Liver (tissue), 9 donors: Measurements from ENCODE around the gene MINDY1. TPM values are rescaled to one million over a fixed set of nuclear protein-coding genes. Genes with fewer than 3 reads are reported as not detected.

ENCODE experiments used
- DNase-seq: peaks from one replicate; pipeline ENCODE4 v3.0.0-alpha.2; 2017; ENCODE audit warnings: low spot score
- H3K27ac ChIP-seq, 2 donors: one replicate each; pipeline ENCODE4 v1.7.0; 2013; ENCODE audit warnings: inconsistent platforms in 2 of 2, low read length in 2 of 2, control low read depth in 1 of 2, low read depth in 1 of 2, mild to moderate bottlenecking in 1 of 2
- H3K27me3 ChIP-seq, 4 donors: one replicate each; pipeline versions ENCODE4 v1.6.1 to v1.7.0; 2013; ENCODE audit warnings: low read length in 3 of 4, inconsistent platforms in 1 of 4, mild to moderate bottlenecking in 1 of 4, moderate library complexity in 1 of 4; ENCODE audit not compliant: control insufficient read depth in 4 of 4, insufficient read depth in 4 of 4
- H3K36me3 ChIP-seq, 4 donors: one replicate each; pipeline versions ENCODE4 v1.6.1 to v1.7.0; 2013; ENCODE audit warnings: low read length in 3 of 4, mild to moderate bottlenecking in 3 of 4, low read depth in 1 of 4, moderate library complexity in 1 of 4; ENCODE audit not compliant: control insufficient read depth in 4 of 4, insufficient read depth in 3 of 4
- H3K4me1 ChIP-seq, 4 donors: one replicate each; pipeline versions ENCODE4 v1.6.1 to v1.7.0; 2013; ENCODE audit warnings: low read length in 3 of 4, mild to moderate bottlenecking in 3 of 4, moderate library complexity in 1 of 4; ENCODE audit not compliant: control insufficient read depth in 4 of 4, insufficient read depth in 4 of 4
- H3K4me3 ChIP-seq, 3 donors: one replicate each; pipeline versions ENCODE4 v1.6.1 to v1.7.0; 2013; ENCODE audit warnings: low read length in 3 of 3, control low read depth in 1 of 3, low read depth in 1 of 3, mild to moderate bottlenecking in 1 of 3
- H3K9ac ChIP-seq, 2 donors: one replicate each; pipeline ENCODE4 v1.7.0; 2013; ENCODE audit warnings: low read length in 2 of 2, mild to moderate bottlenecking in 2 of 2, moderate library complexity in 2 of 2, control low read depth in 1 of 2, low read depth in 1 of 2
- H3K9me3 ChIP-seq, 4 donors: one replicate each; pipeline versions ENCODE4 v1.6.1 to v1.7.0; 2013; ENCODE audit warnings: low read length in 3 of 4; ENCODE audit not compliant: control insufficient read depth in 4 of 4
- ATF3 ChIP-seq: IDR thresholded peaks from 2 replicates; pipeline ENCODE4 v1.6.1; 2016; ENCODE audit warnings: antibody characterized with exemption
- FOXA1 ChIP-seq: IDR thresholded peaks from 2 replicates; pipeline ENCODE4 v1.6.1; 2016; ENCODE audit warnings: antibody characterized with exemption
- FOXA2 ChIP-seq: IDR thresholded peaks from 2 replicates; pipeline ENCODE4 v1.6.1; 2016; ENCODE audit warnings: antibody characterized with exemption
- GABPA ChIP-seq, 2 donors: IDR thresholded peaks in 1 of 2; conservative IDR thresholded peaks in 1 of 2; 2 replicates each; pipeline ENCODE4 v1.6.1; 2016; ENCODE audit warnings: antibody characterized with exemption in 2 of 2, mild to moderate bottlenecking in 1 of 2, moderate library complexity in 1 of 2
- HNF4A ChIP-seq, 2 donors: conservative IDR thresholded peaks; 2 replicates each; pipeline ENCODE4 v1.6.1; 2016; ENCODE audit warnings: antibody characterized with exemption in 2 of 2, mild to moderate bottlenecking in 2 of 2
- HNF4G ChIP-seq: IDR thresholded peaks from 2 replicates; pipeline ENCODE4 v1.6.1; 2016; ENCODE audit warnings: antibody characterized with exemption
- NR2F2 ChIP-seq: IDR thresholded peaks from 2 replicates; pipeline ENCODE4 v1.6.1; 2016; ENCODE audit warnings: antibody characterized with exemption
- RAD21 ChIP-seq, 2 donors: IDR thresholded peaks; 2 replicates each; pipeline ENCODE4 v1.6.1; 2016; ENCODE audit warnings: antibody characterized with exemption in 2 of 2, mild to moderate bottlenecking in 2 of 2
- RXRA ChIP-seq, 2 donors: IDR thresholded peaks; 2 replicates each; pipeline ENCODE4 v1.6.1; 2017 to 2018; ENCODE audit warnings: antibody characterized with exemption in 2 of 2, mild to moderate bottlenecking in 1 of 2
- SP1 ChIP-seq: IDR thresholded peaks from 2 replicates; pipeline ENCODE4 v1.6.1; 2018; ENCODE audit warnings: antibody characterized with exemption, mild to moderate bottlenecking
- TAF1 ChIP-seq: conservative IDR thresholded peaks from 2 replicates; pipeline ENCODE4 v1.6.1; 2016; ENCODE audit warnings: antibody characterized with exemption, mild to moderate bottlenecking
- YY1 ChIP-seq: IDR thresholded peaks from 2 replicates; pipeline ENCODE4 v1.6.1; 2016; ENCODE audit warnings: antibody characterized with exemption, mild to moderate bottlenecking
- WGBS: extraction: QIAGEN DNeasy Blood & Tissue Kit; methylation state at CpG from one replicate; pipeline ENCODE4 v1.1.7; 2013; 5-methylcytosine and 5-hydroxymethylcytosine counted together
- polyA plus RNA-seq, 2 donors: library from polyadenylated mRNA; stranded (reverse) in 1 of 2; unstranded in 1 of 2; fragments of 200-250 nt in 1 of 2; fragments of >200 nt in 1 of 2; fragmentation: Nextera tagmentation in 1 of 2; extraction: Ambion mirVana in 1 of 2; gene quantifications; one replicate each; pipeline versions ENCODE4 v1.2.1 to v1.2.3, GENCODE V29; 2013 to 2015
- total RNA-seq, 2 donors: library from RNA; depleted of rRNA; stranded (reverse); fragments of >200 nt; gene quantifications; one replicate each; pipeline ENCODE4 v1.2.3, GENCODE V29; 2014
- TF ChIP-seq, protein P1 (sequence below): IDR thresholded peaks from 2 replicates; pipeline ENCODE4 v1.6.1; 2016; ENCODE audit warnings: antibody characterized with exemption
- TF ChIP-seq, protein P2 (sequence below): IDR thresholded peaks from 2 replicates; pipeline ENCODE4 v1.6.1; 2016; ENCODE audit warnings: antibody characterized with exemption, mild to moderate bottlenecking
- TF ChIP-seq, protein P3 (sequence below): IDR thresholded peaks from 2 replicates; pipeline ENCODE4 v1.6.1; 2016; ENCODE audit warnings: antibody characterized with exemption
- TF ChIP-seq, protein P4 (sequence below): fragments of 150-350 bp; IDR thresholded peaks from 2 replicates; pipeline ENCODE4 v1.5.1; 2017; ENCODE audit warnings: improper control_type of control experiment, low read depth, low read length; ENCODE audit not compliant: missing input control
- donor health status: healthy.
- donor health status: healthy.
- donor health status: healthy.
- donor health status: healthy.
- donor health status: healthy.

The MINDY1 gene
- total and polyA plus RNA-seq, 4 donors = 7.3 to 21.3 (median 9.0) TPM

DNA sequence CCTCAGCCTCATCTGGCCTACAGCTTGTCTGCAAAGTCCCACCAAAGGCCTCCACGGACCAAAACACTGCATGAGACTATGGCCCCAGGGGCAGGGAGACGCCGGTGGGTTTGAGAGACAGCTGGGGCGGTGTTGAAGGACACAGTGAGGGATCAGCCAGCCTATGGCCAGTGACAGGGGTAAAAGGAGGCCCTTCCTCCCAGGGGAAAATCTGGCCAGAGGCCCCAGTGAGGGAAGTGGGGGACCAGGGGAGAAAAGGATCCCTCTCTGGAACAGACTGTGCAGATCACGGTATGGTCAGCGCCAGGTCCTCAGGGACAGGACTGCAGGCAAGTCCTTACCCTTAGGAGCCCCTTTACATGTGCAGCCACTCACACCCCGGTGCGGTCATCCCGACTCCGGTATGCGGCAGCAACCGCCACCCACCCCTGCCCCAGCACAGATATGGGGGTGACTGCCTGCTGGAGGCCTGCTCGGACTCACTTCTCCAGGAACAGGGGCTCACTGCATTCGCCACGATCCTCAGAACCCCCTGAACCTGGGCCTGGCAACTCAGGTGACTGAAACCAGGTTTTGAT lies 33.4 kb downstream of the MINDY1 start:
- TF ChIP-seq FOXA1 (no peak), HNF4A (conservative IDR thresholded peaks at IDR 0.05) (peak; percentile 15 to 50)
- WGBS = 7% methylated on average over 15 of the region's 15 CpGs
- H3K9me3 ChIP-seq = no peaks in the 10 kb centered on the region
- peaks cover 2 to 7% (median 5%) of the 10 kb centered on the region in 4 donors for H3K36me3 ChIP-seq
- H3K4me1 ChIP-seq = peaks cover 13 to 68% (median 56%) of the 10 kb centered on the region in 4 donors
- H3K4me3 ChIP-seq = peak overlapping the region; percentile 86 to 94 (median 90)
- peak overlapping the region; percentile 93 to 98 for H3K9ac ChIP-seq
- no peaks in the 10 kb centered on the region for H3K27me3 ChIP-seq
- peak overlapping the region; percentile 89 to 90 for H3K27ac ChIP-seq
- peak; percentile 66 for DNase-seq

DNA sequence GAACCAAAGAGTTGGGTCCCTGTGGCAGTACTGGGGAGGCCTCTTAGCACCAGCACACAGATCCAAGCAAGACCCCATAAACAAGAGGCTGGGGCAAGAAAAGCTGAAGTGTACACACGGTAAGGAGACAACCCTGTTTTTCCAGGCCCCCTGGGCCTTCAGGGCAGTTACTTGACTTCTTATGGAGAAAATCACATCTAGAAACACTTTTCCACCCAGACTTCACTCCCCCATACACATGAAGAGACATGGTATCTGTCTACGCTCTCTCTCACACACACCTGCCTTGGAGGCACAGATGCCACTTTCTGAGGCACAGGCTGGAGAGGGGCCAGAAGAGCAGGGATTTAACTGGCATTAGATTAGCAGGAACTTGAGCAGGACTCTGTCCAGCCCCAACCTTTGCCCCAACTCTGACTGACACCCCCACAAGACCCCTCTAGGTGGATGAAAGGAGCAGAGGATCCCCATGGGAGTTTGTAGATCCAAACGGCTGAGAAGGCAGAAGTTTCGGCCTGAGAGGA lies 34.2 kb downstream of the MINDY1 start:
- H3K36me3 ChIP-seq = peaks cover 9 to 16% (median 13%) of the 10 kb centered on the region in 4 donors
- peaks cover 8 to 69% (median 55%) of the 10 kb centered on the region in 4 donors for H3K4me1 ChIP-seq
- no peak for DNase-seq
- H3K9me3 ChIP-seq = no peaks in the 10 kb centered on the region
- TF ChIP-seq FOXA1 (no peak), GABPA (IDR thresholded peaks at IDR 0.05 in 1 of 2, conservative IDR thresholded peaks at IDR 0.05 in 1 of 2) (no peak), RXRA (IDR thresholded peaks at IDR 0.05) (peak in 1 of 2 donors; percentile 6), HNF4A (conservative IDR thresholded peaks at IDR 0.05) (peak in 1 of 2 donors; percentile 26), YY1 (no peak)
- TF ChIP-seq, protein P1, sequence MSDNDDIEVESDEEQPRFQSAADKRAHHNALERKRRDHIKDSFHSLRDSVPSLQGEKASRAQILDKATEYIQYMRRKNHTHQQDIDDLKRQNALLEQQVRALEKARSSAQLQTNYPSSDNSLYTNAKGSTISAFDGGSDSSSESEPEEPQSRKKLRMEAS = no peak
- TF ChIP-seq, protein P2, sequence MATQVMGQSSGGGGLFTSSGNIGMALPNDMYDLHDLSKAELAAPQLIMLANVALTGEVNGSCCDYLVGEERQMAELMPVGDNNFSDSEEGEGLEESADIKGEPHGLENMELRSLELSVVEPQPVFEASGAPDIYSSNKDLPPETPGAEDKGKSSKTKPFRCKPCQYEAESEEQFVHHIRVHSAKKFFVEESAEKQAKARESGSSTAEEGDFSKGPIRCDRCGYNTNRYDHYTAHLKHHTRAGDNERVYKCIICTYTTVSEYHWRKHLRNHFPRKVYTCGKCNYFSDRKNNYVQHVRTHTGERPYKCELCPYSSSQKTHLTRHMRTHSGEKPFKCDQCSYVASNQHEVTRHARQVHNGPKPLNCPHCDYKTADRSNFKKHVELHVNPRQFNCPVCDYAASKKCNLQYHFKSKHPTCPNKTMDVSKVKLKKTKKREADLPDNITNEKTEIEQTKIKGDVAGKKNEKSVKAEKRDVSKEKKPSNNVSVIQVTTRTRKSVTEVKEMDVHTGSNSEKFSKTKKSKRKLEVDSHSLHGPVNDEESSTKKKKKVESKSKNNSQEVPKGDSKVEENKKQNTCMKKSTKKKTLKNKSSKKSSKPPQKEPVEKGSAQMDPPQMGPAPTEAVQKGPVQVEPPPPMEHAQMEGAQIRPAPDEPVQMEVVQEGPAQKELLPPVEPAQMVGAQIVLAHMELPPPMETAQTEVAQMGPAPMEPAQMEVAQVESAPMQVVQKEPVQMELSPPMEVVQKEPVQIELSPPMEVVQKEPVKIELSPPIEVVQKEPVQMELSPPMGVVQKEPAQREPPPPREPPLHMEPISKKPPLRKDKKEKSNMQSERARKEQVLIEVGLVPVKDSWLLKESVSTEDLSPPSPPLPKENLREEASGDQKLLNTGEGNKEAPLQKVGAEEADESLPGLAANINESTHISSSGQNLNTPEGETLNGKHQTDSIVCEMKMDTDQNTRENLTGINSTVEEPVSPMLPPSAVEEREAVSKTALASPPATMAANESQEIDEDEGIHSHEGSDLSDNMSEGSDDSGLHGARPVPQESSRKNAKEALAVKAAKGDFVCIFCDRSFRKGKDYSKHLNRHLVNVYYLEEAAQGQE = peak; percentile 59
- no peaks in the 10 kb centered on the region for H3K27me3 ChIP-seq
- WGBS = 22% methylated on average over 4 of the region's 4 CpGs
- H3K27ac ChIP-seq = peak overlapping the region; percentile 89 to 90
- peak overlapping the region; percentile 93 to 98 for H3K9ac ChIP-seq
- H3K4me3 ChIP-seq = peak overlapping the region; percentile 86 to 94 (median 90)

DNA sequence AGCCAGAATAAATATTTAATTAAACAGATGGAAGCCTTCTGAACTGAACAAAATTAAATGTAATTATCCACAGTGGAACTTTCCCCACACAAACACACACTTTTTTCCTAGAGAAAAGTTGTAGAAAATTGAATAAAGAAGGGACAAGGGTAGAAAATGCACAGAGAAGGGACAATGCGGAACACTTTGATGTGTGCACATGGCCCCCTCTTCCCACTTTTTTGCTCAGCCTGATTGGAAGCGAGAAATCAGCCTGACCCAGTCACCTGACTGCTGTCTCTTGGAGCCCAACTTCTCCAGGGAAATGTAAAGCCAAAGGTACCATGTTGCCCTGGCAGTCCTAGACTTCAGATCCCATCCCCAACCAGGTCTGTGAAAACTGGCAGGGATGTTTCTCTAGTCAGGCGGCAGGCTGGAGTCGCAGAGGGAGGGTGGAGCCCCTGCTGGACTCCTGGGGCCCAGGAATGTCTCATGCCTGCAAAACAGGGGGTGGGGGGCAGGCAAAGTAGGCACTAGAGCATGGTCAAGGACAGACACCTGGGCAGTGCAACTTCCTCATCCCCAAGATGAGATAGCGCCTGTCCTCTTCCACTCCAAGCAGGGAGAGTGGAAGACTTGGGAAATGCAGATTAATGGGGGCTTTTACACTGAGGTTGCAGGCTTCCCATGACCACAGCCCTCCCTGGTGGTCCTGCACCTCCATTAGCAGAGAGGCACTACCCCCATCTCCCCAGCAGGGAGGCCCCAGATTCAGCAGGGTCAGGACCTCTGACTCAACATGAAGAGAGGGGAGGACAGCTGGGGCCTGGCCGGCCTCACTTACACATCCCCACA lies 34.9 kb downstream of the MINDY1 start:
- H3K4me1 ChIP-seq = peaks cover 7 to 63% (median 49%) of the 10 kb centered on the region in 4 donors
- TF ChIP-seq GABPA (IDR thresholded peaks at IDR 0.05 in 1 of 2, conservative IDR thresholded peaks at IDR 0.05 in 1 of 2) (peak in 1 of 2 donors; percentile 3), YY1 (peak; percentile 87), ATF3 (no peak), NR2F2 (no peak), FOXA1 (no peak), SP1 (peak; percentile 58), FOXA2 (no peak), RAD21 (IDR thresholded peaks at IDR 0.05) (no peak), RXRA (IDR thresholded peaks at IDR 0.05) (peak; percentile 58), HNF4G (no peak), TAF1 (peak; percentile 10)
- TF ChIP-seq, protein P1 = peak; percentile 51
- TF ChIP-seq, protein P3, sequence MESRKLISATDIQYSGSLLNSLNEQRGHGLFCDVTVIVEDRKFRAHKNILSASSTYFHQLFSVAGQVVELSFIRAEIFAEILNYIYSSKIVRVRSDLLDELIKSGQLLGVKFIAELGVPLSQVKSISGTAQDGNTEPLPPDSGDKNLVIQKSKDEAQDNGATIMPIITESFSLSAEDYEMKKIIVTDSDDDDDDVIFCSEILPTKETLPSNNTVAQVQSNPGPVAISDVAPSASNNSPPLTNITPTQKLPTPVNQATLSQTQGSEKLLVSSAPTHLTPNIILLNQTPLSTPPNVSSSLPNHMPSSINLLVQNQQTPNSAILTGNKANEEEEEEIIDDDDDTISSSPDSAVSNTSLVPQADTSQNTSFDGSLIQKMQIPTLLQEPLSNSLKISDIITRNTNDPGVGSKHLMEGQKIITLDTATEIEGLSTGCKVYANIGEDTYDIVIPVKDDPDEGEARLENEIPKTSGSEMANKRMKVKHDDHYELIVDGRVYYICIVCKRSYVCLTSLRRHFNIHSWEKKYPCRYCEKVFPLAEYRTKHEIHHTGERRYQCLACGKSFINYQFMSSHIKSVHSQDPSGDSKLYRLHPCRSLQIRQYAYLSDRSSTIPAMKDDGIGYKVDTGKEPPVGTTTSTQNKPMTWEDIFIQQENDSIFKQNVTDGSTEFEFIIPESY = peak; percentile 46
- TF ChIP-seq, protein P4, sequence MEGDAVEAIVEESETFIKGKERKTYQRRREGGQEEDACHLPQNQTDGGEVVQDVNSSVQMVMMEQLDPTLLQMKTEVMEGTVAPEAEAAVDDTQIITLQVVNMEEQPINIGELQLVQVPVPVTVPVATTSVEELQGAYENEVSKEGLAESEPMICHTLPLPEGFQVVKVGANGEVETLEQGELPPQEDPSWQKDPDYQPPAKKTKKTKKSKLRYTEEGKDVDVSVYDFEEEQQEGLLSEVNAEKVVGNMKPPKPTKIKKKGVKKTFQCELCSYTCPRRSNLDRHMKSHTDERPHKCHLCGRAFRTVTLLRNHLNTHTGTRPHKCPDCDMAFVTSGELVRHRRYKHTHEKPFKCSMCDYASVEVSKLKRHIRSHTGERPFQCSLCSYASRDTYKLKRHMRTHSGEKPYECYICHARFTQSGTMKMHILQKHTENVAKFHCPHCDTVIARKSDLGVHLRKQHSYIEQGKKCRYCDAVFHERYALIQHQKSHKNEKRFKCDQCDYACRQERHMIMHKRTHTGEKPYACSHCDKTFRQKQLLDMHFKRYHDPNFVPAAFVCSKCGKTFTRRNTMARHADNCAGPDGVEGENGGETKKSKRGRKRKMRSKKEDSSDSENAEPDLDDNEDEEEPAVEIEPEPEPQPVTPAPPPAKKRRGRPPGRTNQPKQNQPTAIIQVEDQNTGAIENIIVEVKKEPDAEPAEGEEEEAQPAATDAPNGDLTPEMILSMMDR = peak; percentile 4
- H3K27ac ChIP-seq = peak overlapping the region; percentile 89 to 90
- peak overlapping the region; percentile 86 to 94 (median 90) for H3K4me3 ChIP-seq
- no peak for DNase-seq
- no peaks in the 10 kb centered on the region for H3K9me3 ChIP-seq
- peak overlapping the region; percentile 93 to 98 for H3K9ac ChIP-seq
- 29% methylated on average over 6 of the region's 6 CpGs for WGBS
- peaks cover 9 to 23% (median 20%) of the 10 kb centered on the region in 4 donors for H3K36me3 ChIP-seq
- H3K27me3 ChIP-seq = no peaks in the 10 kb centered on the region
